Activated CD8-positive, alpha-beta memory T cell treated with anti-CD3 and anti-CD28 coated beads, Interleukin-2, amount 50 U/mL, for 48 hours (primary cell): ENCODE measurements around the gene NTN5.
"Not testable (repeated sequence)": the region's sequence is repeated elsewhere in the genome, so short reads cannot be mapped to it uniquely, and the experiment has no call there.

ENCODE experiments used
- DNase-seq: peaks from one replicate; pipeline ENCODE4 v3.0.0-alpha.2; 2020

NTN5 gene

DNA sequence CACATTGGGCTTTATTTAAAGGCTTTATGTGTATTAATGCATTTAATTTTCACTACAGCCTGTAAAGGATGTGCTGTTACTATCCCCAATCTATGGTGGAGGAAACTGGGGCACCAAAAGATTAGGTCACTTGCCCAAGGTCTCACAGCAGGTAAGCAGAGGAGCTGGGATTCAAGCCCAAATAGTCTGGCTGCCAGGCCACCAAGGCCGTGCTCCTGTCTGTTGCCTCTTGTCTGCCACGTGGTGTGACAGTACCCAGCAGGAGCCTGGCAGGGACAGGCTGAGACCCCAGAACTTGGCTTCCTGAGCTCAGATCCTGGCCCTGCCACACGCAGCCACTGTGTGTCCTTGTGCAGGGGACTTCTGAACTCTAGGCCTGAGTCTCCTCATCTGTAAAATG is 4.5 kb downstream of the NTN5 start:
- DNase-seq: no peak

DNA sequence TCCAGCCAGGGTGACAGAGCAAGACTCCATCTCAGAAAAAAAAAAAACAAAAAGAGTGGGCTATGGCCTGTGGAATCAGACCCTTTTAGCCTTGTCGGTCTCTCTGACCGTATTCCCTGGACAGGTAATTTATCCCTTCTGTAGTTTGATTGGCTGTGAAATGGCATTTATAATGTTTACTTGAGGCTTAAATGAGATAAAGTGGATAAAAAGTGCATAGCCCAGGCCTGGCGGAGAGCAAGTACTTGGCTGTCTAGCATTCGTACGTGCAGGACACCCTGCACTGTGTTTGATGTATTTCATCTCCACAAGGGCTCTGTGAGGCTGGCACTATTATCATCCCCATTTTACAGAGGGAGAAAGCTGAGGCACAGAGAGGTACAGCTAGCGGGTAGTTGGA is 7.0 kb downstream of the NTN5 start:
- DNase-seq: no peak

DNA sequence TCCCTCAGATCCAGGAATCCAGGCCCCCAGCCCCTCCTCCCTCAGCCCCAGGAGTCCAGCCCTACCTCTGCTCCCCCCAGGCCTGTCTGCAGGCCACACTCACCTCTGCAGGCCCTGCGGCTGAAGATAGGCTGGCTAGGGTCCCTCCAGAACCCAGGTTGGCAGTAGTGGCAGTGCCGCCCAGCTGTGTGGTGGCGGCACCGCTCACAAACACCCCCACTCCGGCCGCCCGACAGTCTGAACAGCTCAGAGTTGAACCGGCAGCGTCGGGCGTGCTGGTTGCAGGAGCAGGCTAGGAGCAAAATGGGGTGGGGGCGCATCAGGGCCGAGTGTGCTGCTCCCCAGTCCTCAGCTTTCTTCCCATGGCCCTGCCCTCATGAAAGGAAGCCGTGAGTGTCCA is 8.3 kb downstream of the NTN5 start:
- no peak for DNase-seq

DNA sequence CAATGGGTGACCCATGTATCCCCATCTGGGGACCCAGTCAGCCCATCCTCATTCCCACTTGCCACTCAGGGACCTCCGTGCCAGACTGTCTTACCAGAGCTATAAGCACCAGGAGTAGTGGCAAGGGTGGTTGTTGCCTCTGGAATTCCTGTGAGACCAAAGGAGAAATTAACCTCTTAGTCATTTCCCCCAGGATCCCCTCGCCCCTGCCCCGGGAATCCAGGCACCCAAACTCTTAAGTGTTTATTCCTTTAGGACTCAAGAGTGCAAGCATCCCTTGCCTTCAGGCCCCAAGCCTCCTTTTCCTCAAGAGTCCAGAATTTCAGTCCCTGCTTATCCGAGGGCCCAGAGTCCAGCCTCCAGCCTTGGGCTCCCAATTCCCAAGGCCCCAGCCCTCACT is 9.2 kb downstream of the NTN5 start:
- no peak for DNase-seq

DNA sequence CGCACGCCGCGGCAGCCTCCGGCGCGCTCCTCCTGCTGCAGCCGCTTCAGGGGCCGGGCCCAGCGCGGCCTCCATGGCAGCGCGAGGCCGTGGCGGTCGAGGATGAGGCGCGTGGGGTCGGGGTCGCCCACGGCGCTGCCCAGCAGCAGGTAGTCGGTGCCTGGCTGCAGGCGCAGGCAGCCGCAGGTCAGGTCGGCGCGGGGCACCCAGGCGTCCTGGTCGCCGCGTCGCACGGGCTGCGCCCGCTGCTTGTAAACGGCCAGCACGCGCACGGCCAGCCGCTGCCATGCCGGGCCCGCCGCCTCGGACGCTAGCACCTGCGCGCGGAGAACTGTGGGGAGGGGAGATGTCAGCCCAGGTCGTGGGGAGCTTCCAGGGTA is 11.1 kb downstream of the NTN5 start:
- no peak for DNase-seq

DNA sequence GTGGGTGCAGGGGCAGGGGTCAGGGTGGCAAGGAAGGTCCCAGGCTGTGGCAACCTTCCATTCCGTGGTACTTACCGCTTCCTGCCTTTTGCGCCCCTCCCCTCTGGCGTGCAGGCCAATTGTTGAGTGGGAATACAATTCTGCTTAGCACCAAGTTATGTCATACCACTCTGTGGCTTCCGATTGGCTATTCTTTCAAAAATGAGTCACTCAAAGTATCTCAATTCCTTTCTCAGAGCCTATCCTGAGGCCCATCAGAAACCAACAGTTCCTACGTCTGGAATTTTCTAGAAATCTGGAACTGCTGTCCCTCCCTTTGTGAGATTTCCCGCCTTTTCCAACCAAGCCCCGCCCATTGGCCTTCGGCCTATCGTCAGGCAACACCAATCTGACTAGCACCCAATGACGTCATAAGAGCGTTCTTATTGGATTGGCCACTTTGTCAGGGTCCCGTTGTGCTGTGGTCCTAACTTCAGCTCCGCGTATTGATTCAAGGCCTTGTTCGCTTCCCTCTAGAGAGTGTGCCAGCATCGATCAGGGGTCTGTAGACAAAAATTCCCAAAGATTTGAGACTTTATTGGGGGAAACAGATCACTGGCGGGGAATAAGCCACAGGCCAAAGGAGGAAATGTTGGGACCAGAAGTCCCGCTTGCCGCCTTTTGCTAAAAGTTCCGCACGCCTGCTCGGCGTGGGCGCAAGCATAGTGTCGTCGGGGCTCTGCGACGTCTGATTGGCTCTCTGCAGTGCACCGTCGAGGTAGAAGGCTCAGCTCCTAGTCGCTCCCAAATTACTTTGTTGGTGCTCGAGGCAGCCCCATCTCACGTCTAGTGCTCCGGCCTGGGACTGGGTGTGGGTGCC is 11.7 kb downstream of the NTN5 start:
- DNase-seq: peak; percentile 89

DNA sequence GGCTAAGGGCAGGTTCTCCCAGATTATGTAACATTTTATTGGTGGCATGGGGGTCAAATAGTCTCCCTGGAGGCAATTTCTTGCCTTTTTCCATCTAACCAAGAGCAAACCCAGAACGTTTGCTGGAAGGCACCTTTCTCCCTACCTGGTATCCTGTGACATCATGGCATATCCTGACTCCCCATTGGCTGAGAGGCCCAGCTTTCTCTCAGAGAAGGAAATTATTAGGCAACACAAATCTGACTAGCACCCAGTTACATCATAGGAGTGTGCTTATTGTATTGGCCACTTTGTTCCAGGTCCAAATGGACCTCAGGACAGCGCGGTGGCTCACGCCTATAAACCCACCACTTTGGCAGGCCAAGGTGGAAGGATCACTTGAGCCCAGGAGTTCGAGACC is 13.0 kb downstream of the NTN5 start:
- no peak for DNase-seq

DNA sequence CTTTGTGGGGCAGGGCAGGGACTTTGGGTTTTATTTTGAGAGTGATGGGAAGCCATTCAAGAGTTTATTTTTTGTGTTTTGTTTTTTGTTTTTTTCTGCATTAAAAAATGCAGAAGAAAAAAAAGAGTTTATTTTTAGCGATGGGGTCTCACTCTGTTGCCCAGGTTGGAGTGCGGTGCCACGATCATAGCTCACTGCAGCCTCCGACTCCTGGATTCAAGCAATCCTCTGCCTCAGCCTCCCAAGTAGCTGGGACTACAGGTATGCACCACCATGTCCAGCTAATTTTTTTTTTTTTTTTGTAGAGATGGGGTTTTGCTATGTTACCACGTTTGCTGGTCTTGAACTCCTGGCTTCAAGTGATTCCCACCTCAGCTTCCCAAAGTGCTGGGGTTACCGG is 14.3 kb downstream of the NTN5 start:
- DNase-seq: no peak

DNA sequence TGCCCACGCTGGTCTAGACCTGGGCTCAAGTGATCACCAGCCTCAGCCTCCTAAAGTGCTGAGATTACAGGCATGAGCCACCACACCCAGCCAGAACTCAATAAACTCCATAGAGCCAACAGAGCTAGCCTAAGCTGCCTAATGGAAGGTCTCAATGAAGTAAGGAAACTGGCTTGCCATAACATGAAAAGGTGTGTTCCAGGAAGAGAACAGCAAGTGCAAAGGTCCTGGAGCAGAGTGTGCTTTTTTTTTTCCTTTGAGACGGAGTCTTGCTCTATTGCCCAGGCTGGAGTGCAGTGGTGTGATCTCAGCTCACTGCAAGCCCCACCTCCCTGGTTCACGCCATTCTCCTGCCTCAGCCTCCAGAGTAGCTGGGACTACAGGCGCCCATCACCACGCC is 15.0 kb downstream of the NTN5 start:
- not testable (repeated sequence) for DNase-seq

DNA sequence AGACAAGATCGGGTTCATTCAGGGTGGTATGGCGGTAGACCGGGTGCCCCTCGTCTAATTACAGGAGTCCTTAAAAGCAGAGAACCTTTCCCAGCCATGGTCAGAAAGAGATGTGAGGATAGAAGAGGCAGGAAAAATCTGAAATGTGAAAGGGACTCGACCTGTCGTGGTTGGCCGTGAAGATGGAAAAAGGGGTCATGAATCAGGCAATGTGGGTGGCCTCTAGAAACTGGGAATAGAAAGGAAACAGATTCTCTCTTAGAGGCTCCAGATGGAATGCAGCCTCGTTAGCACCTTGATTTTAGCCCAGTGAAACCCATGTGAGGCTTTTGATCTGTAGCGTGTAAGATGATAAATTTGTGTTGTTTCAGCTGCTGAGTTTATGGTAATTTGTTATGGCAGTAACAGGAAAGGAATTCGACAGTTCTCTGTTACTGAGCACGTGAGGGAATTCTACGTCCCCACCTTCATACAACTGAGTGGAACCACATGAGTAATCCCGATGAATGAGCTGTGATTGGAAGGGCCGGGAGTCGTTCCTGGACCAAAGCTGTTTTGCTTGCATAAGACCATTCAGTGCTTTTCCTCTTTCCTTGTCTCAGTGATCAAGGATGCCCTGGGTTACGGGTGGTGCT is 15.9 kb downstream of the NTN5 start:
- DNase-seq: no peak

DNA sequence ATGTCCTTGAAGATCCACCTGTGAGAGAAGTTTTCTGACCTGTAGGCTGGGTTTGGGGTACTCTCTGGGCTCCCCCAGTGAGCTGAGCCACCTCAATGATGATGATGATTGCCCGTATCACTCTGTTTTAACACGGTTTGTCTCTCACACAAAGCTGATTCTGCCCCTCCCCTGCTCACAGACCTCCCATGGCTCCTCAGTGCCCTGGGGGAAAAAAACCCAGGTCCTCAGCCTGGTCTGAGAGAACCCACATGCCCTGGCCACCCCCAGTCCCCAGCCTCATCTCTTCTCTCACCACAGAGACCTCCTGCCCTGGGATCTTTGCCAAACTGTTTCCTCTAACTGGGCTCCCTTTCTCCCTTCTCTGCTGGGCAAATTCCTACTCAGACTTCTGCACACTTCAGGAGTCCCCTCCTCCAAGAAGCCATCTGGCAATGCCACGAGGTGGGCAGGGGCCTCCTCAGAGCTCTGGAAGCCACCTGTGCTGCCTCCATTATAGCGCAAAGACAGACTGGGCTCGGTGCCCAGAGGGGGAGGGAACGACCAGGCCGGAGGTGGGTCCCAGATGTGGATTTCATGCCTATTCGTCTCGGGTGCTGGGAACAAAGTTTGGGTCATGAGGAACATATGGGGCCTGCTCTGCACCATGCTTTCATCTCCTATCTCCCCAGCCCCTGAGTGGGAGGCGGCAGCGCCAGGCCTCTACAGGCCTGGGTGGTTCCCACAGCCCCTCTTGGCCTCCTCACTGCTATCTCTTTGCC is 18.3 kb downstream of the NTN5 start:
- DNase-seq: no peak

DNA sequence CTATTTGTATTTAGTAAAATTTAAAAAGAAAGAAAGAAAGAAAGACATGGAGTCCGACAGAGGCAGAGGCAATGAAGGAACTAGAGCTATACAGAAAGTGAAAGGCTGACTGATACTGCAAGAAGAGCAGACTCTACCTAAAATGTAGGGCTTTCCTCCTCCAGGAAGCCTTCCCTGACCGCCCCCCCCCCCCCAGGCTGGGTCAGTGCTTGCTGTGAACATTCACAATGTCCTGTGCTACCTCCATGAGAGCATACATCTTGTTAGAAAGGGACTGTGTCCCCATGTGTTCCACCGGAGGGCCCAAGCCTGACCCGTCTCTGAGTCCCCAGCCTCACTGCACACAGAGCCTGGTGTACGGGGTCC is 21.2 kb downstream of the NTN5 start:
- DNase-seq: no peak

DNA sequence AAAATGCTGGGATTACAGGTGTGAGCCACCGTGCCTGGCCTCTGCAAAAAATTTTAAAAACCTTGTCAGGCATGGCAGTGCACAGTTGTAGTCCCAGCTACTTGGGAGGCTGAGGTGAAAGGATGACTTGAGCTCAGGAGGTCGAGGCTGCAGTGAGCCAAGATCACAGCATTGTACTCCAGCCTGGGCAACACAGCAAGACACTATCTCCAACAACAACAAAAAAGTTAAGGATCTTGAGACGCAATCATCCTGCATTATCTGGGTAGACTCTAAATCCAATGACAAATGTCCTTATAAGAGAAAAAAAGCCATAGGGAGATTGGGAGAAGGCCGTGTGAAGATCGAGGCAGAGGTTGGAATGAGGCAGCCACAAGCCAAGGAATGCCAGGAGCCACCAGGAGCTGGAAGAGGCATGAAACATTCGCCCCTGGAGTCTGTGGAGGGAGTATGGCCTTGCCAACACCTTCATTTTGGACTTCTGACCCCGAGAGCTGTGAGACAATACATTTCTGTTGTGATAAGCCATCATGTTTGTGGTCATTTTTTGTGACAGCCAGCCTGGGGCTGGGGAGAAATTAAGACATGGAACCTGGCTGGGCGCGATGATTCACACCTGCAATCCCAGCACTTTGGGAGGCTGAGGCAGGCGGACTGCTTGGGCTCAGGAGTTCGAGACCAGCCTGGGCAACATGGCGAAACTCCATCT is 21.7 kb downstream of the NTN5 start:
- no peak for DNase-seq

DNA sequence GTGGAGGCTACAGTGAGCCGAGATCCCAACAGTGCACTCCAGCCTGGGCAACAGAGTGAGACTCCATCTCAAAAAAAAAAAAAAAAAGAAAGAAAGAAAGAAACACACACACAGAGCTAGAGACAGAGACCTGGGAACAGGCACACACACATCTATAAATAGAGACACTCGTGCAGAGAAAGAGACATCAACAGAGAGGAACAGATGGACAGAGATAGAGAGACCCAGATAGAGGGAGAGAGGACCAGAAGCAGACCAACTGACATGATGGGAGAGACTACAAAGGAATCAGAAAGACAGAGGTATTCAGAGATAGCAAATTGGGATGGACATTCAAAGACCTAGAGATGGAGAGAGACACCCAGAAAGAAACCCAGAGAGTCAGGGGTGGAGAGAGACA is 24.7 kb downstream of the NTN5 start:
- no peak for DNase-seq

DNA sequence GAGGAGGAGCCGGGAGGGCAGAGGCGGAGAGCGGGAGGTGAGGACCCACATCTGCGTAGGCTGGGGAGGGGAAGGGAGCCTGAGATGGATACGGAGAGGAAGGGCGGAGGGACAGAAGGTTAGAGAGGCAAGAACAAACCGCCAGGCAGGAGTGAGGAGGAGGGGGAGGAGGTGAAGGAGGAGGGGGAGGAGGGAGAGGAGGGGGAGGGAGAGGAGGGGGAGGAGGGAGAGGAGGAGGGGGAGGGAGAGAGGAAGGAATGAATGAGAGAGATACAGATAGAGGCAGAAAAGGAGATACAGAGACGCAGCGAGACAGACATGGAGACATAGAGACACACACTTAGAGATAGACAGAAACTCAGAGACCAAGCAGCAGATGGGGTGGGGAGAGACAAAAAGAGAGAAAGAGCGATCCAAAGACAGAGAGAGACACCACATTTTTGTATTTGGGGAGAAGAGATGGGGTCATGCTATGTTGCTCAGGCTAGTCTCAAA is 26.0 kb downstream of the NTN5 start:
- DNase-seq: no peak

DNA sequence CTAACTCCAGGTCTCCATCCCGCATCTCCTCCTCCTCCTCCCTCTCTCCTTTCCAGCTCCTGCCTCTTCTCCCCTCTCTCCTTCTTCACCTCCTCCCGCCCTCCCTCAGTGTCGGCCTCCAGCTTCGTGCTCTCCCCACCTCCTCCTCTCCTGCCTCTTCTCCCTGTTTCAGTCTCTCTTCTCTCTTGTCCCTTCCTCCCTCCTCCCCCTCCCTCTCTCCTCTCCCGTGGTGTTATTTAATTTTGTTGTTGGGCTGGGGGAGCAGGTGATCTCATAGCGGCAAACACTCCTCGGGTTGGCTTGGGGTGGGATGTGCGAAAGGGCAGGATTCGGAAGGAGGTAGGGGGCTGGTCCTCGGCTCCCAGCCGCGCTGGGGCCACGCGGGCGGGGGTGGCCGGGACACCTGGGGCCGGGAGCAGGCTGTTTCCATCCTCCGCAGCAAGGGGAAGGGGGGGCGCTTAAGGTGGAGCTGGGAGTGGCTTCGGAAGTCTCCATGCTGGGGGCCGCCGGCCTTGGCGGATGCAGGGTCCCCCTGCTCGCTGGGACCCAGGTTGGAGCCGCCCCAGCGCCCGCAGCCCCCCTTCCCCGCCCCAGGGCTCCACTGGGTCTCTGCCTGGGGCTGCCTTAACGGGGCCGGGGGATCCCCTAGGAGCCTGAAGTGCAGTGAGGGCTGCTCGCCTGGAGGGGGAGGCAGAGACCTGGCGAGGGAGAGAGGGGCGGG is 26.7 kb downstream of the NTN5 start, which contains the start of gene CA11:
Gene CA11, minus strand, starts transcription at position 187 of the 721 bp plus-strand sequence. CDS start 555 bp downstream, outside the sequence.
- DNase-seq: peak; percentile 91

DNA sequence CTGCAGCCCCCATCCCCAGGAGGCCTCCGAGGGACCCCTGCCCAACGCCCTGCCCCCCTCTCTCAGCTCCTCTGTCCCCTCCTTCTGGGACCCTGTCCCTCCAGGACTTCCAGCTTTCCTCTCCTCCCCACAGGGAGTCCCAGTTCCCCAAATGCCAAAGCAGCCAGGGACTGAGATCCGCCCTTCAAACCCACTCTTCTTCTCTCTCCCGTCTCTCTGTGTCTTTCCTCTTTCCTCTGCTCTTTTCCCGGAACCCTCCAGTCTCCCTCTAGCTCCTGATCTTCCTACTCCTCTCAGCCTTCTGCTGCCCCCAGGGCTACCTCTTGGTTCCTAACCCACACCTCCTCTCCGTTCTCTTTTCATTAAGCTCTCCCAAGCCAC is 27.2 kb downstream of the NTN5 start:
- DNase-seq: no peak

DNA sequence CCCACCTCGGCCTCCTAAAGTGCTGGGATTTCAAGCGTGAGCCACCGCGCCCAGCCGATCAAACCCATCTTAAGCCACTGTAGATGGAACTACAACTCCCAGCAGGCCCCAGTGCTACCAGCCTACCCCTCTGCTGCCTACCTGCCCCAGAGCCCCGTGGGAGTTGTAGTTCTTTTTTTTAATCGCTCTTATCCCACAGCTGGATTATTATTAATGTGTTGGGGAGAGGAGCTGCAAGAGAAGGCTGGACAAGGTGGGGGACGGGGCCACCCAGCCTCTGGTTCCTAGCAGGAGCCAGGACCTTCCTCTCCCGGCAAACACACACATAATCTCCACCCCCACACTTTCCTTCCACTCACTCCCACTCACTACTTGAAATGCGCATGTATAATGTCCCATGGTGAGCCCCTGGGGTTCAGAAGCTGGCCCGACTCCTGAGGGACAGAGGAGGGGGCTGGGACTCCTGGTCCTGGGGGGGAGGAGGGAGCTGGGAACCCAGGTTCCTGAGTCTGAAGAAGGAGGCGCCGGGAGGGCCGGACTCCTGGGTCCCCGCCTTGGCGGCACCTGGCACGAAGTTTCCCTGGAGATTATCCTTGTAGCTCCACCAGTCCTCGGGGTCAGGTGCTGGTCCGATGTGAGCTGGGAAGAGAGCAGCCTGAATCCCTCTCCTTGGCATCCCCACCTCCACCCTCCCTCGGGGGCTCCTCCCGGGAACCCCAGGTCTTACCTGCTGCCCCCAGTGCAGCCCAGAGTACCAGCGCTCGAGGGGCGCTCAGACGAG is 27.8 kb downstream of the NTN5 start:
- peak; percentile 84 for DNase-seq

DNA sequence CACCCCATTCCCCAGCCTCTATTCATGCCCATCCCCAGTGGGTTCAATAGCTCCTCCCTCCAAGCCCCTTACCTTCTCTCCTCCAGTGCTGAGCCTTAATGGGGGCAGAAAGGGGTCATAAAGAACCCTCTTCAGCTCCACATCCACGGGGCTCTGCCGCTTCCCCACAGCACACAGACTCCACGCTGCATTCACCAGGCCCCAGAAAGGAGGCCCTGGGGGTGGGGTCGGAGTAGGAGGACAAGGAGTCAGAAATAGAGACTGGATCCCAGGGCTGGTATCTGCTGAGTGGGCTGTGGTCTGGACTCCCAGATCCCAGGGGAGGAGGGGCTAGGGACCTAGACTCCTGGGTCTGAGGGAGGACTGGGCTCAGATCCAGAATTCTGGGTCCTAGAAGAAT is 28.5 kb downstream of the NTN5 start:
- no peak for DNase-seq

DNA sequence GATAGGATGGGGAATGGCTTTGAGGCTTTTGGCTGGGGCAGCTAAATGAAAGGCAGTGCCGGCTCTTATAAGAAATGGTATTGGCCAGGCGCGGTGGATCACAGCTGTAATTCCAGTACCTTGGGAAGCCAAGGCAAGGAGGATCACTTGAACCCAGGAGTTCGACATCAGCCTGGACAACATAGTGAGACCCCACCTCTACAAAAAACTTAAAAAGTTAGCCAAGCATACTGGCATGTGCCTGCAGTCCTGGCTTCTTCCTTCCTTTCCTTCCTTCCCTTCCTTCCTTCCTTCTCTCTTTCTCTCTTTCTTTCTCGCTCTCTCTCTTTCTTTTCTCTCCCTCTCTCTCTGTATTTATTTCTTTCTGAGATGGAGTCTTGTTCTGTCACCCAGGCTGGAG is 30.0 kb downstream of the NTN5 start:
- no peak for DNase-seq

DNA sequence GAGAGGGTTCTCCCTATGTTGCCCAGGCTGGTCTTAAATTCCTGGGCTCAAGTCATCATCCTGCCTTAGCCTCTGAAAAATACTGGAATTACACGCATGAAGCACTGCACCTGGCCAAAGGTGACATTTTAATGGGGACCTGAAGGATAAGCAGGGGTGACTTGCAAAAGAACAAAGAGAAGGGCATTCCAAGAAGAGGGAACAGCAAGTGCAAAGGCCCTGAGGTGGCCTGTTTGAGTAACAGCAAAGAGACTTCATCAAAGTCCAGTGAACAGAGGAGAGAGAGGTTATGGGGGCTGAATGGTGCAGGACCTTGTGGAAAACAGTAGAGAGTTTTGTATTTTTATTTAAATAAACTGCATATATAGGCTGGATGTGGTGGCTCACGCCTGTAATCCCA is 31.0 kb downstream of the NTN5 start:
- no peak for DNase-seq
